GM12865 (cell line): Measurements from ENCODE around the gene DMBX1.

Experiments
- DNase-seq: peaks from one replicate; pipeline ENCODE4 v3.0.0; 2010; ENCODE audit warnings: low read depth
- H3K4me3 ChIP-seq: 2 replicates; pipeline ENCODE4 v1.5.1; 2011; ENCODE audit warnings: mild to moderate bottlenecking, low read depth, low read length, control low read depth
- TF ChIP-seq, protein P1 (sequence below): IDR thresholded peaks from 2 replicates; pipeline ENCODE4 v1.5.1; 2011; ENCODE audit warnings: low read length, control low read depth, low read depth, inconsistent platforms; ENCODE audit not compliant: insufficient read depth; ENCODE audit errors: missing control alignments

DMBX1 gene

DNA sequence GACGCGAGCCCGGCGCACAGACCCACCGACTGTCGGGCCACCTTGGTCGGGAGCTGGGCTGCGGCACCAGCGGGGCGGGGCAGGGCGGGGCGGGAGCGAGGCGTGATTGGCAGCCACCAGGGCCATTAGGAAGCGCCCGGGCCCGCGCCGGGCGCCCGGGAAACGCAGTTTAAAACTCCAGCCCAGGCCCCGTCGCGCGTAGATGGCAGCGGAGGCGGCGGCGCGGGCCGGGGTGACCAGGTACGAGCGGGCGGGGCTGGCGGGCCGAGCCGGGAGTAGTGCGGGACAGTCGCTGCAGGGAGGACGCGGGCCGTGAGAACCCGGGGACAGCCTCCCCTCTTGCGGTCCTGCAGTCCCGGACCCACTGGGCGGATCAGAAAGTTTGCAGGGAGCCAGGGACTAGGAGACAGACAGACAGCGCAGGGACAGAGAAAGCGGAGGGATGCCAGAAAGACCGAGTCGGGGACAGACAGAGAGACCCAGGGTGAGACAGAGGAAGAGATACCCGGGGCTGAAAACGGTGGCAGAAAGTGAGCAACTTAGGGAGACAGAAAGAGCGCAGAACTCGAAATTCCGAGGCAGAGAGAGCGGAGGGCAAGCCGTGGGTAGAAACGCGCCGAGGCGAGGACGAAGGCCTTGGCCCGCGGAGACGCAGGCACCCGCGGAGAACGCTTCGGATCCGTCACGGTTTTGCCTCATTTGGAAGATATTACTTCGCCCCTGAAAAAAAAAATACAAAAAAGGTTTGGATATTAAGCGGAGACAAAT is at the start of gene DMBX1:
TSS of gene DMBX1 (plus strand) at position 199 of the 768 bp plus-strand sequence. CDS start 17,175 bp downstream, outside the sequence.
- peak; percentile 33 for DNase-seq
- H3K4me3 ChIP-seq, result no peak within 1 kb of the TSS
- TF ChIP-seq, protein P1, sequence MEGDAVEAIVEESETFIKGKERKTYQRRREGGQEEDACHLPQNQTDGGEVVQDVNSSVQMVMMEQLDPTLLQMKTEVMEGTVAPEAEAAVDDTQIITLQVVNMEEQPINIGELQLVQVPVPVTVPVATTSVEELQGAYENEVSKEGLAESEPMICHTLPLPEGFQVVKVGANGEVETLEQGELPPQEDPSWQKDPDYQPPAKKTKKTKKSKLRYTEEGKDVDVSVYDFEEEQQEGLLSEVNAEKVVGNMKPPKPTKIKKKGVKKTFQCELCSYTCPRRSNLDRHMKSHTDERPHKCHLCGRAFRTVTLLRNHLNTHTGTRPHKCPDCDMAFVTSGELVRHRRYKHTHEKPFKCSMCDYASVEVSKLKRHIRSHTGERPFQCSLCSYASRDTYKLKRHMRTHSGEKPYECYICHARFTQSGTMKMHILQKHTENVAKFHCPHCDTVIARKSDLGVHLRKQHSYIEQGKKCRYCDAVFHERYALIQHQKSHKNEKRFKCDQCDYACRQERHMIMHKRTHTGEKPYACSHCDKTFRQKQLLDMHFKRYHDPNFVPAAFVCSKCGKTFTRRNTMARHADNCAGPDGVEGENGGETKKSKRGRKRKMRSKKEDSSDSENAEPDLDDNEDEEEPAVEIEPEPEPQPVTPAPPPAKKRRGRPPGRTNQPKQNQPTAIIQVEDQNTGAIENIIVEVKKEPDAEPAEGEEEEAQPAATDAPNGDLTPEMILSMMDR, result no peak

- DNase-seq, result no peak
- no peak overlapping the region for H3K4me3 ChIP-seq
These were observed 49.2 kb upstream of the DMBX1 start for GRCh38 chr1:46440478-46440877.

GRCh38 chr1:46442317-46443161 is 47.1 kb upstream of the DMBX1 start:
- peak overlapping the region; percentile 33 for H3K4me3 ChIP-seq
- DNase-seq, result peak; percentile 76

More at GRCh38 chr1:46440478-46440877, 49.2 kb upstream of the DMBX1 start:
- TF ChIP-seq, protein P1, result no peak

DNA sequence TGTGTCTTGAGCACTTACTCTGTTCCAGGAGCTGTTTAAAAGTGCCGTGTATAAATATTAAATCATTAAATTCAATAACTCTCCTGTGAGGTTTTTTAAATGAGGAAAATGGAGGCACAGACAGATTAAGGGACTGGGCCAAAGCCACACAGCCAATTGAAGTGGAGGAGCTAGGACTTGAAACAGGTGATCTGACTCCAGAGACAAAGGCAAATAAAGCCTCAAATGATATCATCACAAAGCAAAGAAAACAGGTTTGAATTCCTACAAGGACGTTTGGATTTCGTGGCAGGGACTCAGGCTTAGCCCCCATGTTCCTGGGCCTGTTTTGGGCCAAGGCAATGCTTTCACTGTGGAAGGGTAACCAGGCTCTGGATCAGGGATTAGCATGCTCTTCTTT is 45.2 kb upstream of the DMBX1 start:
- TF ChIP-seq, protein P1, result no peak
- no peak overlapping the region for H3K4me3 ChIP-seq
- DNase-seq, result no peak

More at GRCh38 chr1:46442317-46443161, 47.1 kb upstream of the DMBX1 start:
- TF ChIP-seq, protein P1, result peak; percentile 91

- DNase-seq, result no peak
- TF ChIP-seq, protein P1, result no peak
These were observed 43.8 kb upstream of the DMBX1 start for GRCh38 chr1:46445773-46446256.

GRCh38 chr1:46446646-46447498 is 42.8 kb upstream of the DMBX1 start:
- H3K4me3 ChIP-seq, result no peak overlapping the region
- DNase-seq, result peak; percentile 78
- TF ChIP-seq, protein P1, result peak; percentile 91

More at GRCh38 chr1:46445773-46446256, 43.8 kb upstream of the DMBX1 start:
- H3K4me3 ChIP-seq, result no peak overlapping the region
